Fibroblast of the aortic adventitia (primary cell): ENCODE results near the gene TMEM151A. TPM values are rescaled to one million over a fixed set of nuclear protein-coding genes. Genes with fewer than 3 reads are reported as not detected.
A peak's percentile ranks its signal among the peaks of the same experiment; 100 is the strongest.

Experiments
- DNase-seq: peaks from one replicate; pipeline ENCODE4 v3.0.0-alpha.2; 2010; ENCODE audit warnings: low read depth
- H3K4me3 ChIP-seq: 2 replicates; pipeline ENCODE4 v1.5.1; 2011; ENCODE audit warnings: low read depth, mild to moderate bottlenecking, control low read depth, low read length, moderate library complexity
- total RNA-seq: library from RNA; depleted of rRNA; stranded (reverse); fragments of >200 nt; gene quantifications from 2 replicates; pipeline ENCODE4 v1.2.3, GENCODE V29; 2012; ENCODE audit warnings: low replicate concordance
- TF ChIP-seq, protein P1 (sequence below): IDR thresholded peaks from 2 replicates; pipeline ENCODE4 v1.5.1; 2011; ENCODE audit warnings: mild to moderate bottlenecking, low read length, control low read depth, inconsistent platforms; ENCODE audit not compliant: insufficient read depth

TMEM151A gene
- total RNA-seq, 1 donor, result 0.27 TPM

DNA sequence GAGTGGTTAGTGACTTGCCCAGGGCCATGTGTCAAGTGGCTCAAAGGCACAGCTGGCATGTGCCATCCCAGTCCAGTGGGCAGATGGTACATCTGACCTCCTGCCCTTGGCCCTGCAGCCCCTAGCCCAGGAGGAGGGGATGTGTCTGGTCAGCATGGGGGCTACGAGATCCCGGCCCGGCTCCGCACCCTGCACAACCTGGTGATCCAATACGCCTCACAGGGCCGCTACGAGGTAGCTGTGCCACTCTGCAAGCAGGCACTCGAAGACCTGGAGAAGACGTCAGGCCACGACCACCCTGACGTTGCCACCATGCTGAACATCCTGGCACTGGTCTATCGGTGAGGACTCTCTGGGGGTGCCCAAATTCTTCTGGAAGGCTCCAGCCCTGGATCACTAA, 29.0 kb upstream of the TMEM151A start:
- no peak for DNase-seq
- TF ChIP-seq, protein P1, sequence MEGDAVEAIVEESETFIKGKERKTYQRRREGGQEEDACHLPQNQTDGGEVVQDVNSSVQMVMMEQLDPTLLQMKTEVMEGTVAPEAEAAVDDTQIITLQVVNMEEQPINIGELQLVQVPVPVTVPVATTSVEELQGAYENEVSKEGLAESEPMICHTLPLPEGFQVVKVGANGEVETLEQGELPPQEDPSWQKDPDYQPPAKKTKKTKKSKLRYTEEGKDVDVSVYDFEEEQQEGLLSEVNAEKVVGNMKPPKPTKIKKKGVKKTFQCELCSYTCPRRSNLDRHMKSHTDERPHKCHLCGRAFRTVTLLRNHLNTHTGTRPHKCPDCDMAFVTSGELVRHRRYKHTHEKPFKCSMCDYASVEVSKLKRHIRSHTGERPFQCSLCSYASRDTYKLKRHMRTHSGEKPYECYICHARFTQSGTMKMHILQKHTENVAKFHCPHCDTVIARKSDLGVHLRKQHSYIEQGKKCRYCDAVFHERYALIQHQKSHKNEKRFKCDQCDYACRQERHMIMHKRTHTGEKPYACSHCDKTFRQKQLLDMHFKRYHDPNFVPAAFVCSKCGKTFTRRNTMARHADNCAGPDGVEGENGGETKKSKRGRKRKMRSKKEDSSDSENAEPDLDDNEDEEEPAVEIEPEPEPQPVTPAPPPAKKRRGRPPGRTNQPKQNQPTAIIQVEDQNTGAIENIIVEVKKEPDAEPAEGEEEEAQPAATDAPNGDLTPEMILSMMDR, result no peak
- H3K4me3 ChIP-seq, result no peak overlapping the region

DNA sequence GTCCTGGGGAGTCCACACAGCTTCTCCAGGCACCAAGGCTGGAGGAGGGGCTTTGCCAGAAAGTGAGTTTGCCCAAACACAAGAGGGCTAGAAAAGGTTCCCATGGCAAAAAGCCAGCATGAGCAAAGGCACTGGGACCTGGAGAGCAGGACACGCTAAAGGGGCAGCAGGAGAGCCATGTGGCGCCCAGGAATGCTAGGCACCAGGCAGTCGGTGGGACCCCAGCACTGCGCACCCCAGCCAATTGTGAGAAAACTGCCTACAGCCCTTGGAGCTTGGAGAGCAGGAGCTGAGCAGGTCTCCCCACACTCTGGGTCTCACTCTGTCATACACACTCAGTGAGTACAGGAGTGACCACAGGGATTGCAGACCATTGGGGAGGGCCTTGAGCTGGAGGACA, 28.5 kb upstream of the TMEM151A start:
- no peak overlapping the region for H3K4me3 ChIP-seq
- no peak for DNase-seq
- TF ChIP-seq, protein P1, result no peak

- TF ChIP-seq, protein P1, result no peak
- H3K4me3 ChIP-seq, result no peak overlapping the region
- DNase-seq, result no peak
Measured at GRCh38 chr11:66263785-66264184, 27.9 kb upstream of the TMEM151A start.

- TF ChIP-seq, protein P1, result no peak
- DNase-seq, result no peak
- H3K4me3 ChIP-seq, result no peak overlapping the region
Measured at GRCh38 chr11:66264383-66264782, 27.3 kb upstream of the TMEM151A start.

DNA sequence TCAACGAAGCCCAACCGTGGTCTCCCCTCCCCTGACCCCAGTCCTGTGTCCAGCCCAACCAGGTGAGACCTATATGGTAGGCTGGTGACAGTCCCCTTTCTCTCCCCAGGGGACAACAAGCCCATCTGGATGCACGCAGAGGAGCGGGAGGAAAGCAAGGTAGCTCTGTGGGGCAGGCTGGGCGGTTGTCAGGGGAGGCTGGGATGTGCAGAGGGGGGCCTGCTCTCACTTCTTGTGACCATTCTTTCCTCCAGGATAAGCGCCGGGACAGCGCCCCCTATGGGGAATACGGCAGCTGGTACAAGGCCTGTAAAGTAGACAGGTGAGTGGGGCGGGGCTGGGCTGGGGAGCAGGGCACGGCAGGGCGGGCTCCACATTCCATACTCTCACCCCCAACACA, 26.8 kb upstream of the TMEM151A start:
- DNase-seq, result no peak
- TF ChIP-seq, protein P1, result peak; percentile 43
- H3K4me3 ChIP-seq, result no peak overlapping the region

GRCh38 chr11:66265531-66266377, 25.9 kb upstream of the TMEM151A start:
- H3K4me3 ChIP-seq, result no peak overlapping the region

More at GRCh38 chr11:66265531-66266377, 25.9 kb upstream of the TMEM151A start:
- TF ChIP-seq, protein P1, result no peak
- no peak for DNase-seq
